NAMALWA (cell line): ENCODE results near the gene TXK.

Experiments
- DNase-seq: peaks from one replicate; pipeline ENCODE4 v3.0.0-alpha.2; 2015; ENCODE audit warnings: low spot score

The TXK gene

DNA sequence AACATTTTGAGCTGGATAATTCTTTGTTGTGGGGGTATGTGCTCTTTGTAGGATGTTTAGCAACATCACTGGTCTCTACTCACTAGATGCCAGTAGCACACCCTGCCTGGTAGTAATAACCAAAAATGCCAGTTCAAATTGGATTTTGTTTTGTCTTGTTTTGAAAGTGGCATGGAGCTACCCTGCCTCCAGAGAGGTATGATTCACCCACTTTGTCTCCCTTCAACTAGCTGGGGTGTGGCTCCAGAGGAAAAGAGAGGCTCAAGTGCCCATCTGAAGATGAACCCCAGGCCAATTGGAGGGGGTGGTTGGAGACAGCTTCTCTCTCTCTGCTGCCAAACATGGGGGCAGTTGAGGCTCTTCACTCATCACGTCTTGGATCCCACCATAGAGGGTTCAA is 83.0 kb downstream of the TXK start:
- no peak for DNase-seq

DNA sequence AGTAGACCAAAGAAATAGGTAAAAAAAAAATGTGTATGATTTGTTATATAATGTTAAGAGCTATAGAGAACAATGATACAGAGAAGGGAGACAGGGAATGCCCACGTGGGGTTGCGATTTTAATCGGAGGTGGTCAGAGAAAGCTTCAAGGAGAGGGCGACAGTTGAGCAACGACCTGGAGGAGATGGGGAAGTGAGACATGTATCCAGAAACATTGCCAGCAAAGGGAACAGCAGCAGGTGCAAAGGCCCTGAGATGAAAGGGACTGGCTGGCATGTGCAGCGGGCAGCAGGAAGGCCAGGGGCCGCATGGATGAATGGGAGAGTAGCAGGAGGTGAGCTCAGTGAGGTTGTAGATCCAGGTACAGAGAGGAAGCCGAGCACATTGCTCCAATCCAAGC is 84.6 kb downstream of the TXK start:
- no peak for DNase-seq

DNA sequence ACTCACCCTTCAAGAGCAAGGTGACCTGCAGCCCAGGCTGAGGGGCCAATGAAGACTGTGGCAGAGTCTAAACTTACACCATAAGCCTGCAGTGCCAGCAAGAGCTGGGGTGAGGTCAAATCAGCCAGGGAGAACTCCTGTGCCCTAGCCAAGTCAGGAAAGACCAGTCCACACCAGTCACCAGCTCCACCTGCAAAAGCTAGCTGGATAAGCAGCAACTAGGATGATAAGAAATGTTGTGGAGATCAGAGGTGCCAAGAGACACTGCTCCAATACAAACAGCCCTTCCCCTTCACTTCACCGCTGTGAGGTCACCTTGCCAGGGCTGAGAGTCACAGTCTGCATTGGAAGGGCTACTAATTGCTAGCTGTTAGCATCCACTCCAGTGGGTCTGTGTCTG is 86.2 kb downstream of the TXK start:
- DNase-seq: peak; percentile 33

DNA sequence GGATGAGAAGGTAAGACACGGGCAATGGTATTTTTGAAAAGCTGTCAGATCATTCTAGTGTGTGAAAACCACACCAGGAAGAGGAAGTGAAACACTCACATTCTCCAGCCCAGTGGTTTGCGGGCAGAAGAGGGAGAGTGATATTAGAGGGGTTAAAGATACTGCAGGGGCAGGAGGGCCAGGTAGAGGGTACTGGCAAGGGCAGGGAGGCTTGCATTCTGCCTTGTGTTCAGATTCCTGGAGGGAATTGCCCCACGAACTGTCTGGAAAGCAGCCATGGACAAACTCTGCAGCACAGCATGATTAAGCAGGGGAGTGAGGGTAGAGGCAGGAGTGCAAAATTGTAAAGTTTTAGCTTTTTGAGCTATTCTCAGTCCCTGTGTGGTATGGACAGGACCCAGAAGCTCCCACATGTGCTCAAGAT is 86.6 kb downstream of the TXK start:
- DNase-seq: peak; percentile 90

DNA sequence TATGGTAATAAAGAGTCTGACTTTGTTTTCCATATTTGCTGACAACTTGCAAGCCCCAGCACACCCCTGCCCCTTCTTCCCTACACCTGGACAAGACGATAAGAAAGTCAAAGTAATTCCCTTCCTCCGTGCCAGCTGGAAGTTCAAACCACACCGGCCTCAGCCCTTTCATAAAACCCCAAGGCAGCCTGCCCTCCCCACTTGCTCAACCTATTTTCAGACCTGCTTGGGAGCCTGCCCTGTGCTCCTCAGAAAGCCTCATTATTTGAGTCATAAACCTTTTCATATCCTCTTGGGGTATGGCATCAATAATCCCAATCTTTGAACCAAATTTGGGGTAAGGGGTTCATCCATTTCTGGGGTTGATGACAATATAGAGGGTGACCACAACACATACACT is 88.0 kb downstream of the TXK start:
- DNase-seq: no peak

DNA sequence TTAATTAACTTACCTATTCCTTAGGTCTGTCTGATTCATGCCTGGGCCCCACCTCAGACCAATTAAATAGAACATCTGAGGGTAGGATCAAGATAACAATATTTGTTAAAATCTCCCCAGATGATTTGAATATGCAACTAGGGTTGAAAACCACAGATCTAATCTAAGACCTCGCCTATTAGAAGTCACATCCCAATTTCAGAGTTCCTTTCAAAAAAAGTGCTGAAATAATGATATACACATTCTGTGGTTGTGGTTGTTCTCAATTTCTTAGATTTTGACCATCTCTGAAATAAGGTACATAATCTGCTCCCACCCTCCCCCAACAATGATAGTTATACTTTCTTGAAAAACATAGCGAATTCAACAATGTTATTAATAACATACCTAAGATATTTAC is 89.8 kb downstream of the TXK start:
- no peak for DNase-seq

DNA sequence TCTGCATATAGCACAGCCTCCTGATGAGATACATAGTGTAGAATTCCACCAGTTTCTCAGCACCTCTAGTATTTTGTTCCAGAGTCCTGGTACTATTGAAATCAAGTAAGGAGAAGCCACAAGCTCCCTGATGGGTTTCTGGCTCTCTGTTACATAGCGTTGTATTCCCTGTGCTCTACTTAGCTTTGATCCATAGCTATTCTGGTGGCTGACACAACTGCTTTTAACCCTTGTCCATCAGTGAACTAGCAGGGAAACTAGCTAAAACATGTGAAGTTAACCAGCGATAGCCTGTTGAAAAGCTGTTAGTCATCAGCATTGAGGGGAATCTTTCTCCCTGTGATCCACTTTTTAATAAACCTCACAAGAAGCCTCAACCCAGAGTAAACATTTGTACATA is 90.5 kb downstream of the TXK start:
- DNase-seq: no peak

DNA sequence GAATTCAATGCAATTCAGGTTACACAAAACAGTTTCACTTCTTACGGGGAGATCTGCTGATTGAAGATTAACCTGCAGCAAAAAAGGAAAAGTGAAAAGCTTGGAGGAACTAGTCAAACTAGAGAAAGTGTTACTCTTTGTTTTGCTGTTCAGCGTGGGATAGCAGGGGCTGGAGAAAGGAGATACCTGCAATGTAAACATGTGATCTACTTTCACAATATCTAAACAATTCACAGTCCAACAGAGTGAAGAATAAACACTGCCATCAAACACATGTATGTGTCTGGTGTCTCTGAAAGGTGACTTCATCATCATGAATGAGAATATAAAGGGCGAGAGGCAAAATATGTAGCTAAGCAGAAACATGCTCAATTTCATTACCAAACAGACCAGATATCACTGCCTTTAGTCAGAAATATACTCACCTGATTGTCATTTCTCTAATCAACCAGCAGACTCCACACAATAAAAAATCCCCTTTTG is 91.0 kb downstream of the TXK start:
- no peak for DNase-seq

DNA sequence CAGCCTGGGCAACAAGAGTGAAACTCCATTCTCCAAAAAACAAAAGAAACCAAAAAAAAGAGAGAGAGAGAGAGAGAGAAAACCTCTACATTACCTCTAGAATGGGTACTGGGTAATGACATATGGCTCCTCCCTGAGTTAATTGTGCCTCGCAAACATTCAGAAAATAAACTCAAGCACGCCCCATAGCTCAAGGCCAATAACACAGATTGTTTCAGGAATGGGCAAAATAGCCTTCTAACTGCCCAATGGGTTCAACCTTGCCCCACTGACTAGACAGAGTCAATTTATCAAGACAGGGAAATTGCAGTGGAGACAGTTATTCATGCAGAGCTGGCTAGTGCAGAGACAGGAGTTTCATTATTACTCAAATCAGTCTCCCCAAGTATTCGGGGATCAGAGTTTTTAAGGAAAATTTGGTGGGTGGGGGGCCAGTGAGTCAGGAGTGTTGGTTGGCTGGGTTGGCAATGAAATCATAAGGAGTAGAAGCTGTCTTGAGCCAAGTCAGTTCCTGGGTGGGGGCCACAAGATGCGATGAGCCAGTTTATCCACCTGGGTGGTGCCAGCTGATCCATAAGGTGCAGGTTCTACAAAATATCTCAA is 92.4 kb downstream of the TXK start:
- no peak for DNase-seq

DNA sequence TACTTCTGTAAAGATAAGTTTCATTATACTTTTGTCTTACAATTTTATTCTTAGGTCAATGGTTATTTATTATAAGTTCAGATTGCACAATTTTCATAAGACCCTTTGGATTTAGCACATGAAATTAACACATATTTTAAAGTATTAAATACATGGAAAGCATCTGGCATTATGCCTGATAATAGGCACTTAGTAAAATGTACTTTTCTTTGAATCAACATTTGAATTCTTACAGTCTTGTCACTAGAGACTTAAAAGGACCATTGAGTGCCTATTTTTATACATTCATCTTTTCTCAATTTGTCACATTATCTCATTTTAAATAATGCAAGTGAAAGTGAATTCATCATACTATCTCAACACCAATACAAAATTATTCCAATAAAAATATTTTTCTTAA is 94.5 kb downstream of the TXK start:
- DNase-seq: no peak

DNA sequence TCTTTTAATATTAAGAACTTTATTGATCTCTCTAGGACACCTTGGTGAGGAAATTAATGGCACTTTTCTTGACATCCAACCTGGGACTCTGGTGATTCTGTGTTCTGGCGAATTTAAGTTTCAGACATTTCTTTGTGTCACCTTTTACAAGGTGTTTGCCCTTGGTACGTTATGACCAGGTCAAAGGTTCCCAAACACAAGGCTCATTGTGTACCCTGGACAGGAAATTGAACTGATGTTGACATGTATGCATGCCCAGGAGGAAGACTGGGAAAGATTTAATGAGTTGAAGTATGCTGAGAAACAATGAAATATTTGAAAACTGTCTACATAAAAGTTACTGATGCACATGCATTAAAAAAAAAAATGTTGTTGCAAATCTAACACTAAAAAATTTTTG is 95.4 kb downstream of the TXK start:
- no peak for DNase-seq

DNA sequence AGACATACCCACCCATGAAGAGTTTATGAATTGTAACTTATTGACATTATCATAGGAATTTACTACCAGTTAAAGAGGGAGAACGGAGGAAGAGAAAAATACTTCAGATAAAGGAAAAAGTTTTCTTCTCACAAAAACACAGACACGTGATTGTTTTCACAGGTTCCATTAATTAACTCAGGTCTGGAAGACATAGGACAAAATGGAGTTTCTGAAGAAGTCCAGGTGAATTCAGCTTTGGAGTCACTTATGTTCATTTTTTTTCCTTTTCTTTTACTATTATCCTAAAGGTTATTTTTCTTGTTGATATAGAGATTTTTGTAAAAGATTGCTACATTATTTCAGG is 97.0 kb downstream of the TXK start:
- no peak for DNase-seq

DNA sequence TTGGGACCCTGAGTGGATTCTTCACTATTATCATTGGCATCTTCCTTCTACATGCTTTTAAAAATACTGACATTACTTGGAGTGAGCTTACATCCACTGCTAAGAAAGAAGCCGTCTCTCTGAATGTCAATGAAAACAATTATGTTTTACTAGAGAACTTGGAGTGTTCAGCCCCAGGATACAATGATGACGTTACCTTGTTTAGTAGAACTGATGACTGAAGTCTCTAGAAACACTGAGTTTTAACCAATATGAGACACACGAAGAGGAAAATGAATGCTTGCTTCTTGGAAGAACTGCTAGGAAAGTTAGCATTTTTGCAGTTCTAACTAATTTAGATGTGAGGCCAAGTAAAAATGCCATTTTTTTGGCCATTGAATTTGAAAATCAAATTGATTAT is 98.1 kb downstream of the TXK start:
- no peak for DNase-seq

DNA sequence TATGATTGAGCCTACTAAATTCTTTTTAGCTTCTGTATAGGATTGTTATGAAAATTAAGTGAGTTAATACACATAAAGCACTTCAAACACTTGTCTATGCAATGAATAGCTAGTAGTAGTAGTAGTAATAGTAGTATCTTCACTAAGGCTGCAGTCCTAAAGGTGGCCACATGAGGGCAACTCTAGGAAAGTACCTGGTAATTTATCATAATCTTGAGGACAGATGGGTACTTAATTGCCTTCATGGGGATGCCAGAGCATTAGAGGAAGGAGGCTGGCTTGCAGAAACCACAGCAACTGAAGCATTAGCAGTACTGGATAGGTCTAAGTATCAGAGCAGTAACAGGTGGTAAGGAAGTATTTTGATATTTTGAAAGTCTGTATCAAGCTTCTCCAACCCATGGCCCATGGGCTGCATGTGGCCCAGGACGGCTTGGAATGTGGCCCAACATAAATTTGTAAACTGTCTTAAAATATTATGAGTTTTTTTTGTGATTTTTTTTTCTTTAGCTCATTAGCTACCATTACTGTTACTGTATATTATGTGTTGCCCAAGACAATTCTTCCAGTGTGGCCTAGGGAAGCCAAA is 100.1 kb downstream of the TXK start:
- DNase-seq: peak; percentile 84

DNA sequence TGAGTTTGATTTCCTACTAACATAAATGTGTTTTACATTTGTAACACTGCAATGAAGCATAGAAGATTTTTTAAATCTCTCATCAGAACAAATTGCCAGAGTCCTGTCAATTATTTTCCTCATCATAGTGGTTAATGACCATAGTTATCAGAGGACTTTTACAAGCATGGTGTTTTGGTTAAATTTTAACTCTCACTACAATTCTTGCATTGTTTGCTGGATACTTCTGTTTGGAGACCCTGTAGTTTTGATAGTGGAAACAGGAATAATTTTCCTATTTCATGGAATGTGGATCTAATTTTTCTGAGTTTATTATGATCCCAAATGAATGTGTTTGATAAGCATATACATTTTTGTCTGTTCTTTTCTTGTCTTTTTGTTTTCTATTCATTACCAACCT is 100.6 kb downstream of the TXK start:
- DNase-seq: no peak

DNA sequence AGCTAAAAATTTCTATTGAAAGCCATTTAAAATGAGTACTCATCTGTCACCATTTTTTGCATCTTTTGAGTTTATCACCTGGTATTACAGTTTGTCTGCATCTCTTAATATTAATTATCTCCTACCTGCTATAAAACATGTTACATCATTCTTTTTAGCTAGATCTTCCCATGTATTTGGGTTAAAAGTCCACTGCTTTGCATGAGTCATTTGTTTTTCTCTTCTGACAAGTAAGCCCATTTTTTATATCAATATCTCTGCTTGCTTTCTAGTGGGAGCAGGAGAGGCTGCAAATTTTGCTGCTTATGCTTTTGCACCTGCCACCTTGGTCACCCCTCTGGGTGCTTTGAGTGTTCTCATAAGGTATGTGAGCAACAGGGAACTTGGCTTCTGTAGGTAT is 101.3 kb downstream of the TXK start:
- no peak for DNase-seq

DNA sequence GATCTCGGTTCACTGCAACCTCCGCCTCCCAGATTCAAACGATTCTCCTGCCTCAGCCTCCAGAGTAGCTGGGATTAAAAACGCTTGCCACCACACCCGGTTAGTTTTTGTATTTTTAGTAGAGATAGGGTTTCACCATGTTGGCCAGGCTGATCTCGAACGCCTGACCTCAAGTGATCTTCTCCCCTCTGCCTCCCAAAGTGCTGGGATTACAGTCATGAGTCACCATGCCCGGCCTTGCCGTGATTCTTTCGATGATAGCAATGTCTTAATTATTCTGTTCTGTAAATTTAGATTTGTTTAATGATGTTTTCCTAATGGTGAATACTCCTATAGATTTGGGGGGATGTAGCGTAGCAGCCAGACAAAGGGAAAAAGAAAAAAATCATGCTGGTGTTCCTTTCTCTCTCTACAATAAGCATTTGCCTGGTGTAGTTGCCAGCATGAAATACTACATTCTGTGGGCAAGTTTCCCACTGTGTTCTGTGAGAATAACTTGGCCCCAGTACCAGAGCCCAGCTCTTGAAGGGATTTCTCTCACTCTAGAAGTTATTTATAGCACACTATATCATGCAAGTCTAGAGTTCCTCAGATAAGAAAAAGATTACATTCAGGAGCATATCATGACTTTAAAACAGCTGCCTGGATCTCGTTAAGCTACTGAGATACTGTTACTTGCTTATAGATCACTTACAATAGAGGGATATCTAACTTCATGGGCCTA is 102.1 kb downstream of the TXK start:
- DNase-seq: no peak

DNA sequence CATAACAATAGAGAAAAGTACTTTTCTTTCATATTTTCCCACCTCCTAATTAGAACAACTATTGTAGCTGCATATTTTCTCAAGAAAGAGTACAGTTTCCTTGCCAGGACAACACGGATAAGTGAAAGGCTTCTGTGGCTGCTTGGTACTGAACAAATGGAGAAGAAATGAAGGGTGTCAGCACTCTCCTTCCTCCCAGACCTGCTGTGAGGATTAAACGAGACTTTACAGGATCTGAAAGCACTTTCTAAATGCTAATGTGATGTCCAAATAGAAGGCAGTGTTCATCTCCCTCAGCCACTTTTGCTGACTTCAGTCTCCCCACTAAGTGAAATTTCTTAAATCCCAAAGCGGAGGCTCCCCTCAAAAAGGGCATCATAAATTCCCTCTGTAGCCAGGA is 103.6 kb downstream of the TXK start:
- no peak for DNase-seq

DNA sequence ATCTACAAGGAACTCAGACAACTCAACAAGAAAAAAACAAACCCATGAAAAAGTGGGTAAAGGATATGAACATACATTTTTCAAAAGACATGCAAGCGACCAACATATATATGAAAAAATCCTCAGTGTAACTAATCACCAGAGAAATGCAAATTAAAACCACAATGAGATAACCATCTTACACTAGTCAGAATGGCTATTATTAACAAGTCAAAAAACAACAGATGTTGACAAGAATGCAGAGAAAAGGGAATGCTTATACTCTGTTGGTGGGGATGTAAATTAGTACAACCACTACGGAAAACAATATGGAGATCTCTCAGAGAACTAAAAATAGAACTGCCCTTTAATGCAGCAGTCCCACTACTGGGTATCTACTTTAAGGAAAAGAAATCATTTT is 105.4 kb downstream of the TXK start:
- DNase-seq: peak; percentile 32

DNA sequence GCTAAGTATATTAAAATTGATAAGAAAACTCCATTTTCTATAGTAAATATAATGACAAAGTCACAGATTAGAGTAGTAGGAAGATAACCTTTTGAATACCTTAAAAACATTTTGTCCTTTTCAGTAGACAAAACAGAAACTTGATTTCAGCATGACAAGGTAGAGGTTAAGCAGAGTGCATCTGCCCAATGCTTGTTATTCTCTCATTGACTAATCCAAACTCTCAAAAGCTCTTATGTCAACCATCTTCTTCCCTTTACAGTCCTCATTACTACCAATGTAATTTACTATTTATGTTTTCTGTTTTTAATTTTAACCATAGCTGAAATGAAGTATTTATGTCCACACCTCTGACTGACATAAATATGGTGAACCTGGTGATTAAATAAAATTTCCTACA is 106.4 kb downstream of the TXK start:
- no peak for DNase-seq

DNA sequence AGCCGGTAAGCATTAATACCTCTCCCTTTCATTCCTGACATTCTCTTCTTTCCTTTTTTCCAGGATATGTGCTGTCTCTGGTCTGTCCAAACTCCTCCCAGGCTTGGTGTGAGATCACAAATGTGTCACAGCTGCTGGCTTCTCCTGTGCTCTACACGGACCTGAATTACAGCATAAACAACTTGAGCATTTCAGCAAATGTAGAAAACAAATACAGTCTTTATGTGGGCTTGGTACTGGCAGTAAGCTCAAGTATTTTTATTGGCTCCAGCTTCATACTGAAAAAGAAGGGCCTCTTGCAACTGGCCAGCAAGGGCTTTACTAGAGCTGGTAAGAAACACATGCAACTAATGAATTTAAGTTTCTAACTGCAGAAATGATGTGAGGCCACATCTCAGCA is 109.0 kb downstream of the TXK start:
- DNase-seq: no peak

DNA sequence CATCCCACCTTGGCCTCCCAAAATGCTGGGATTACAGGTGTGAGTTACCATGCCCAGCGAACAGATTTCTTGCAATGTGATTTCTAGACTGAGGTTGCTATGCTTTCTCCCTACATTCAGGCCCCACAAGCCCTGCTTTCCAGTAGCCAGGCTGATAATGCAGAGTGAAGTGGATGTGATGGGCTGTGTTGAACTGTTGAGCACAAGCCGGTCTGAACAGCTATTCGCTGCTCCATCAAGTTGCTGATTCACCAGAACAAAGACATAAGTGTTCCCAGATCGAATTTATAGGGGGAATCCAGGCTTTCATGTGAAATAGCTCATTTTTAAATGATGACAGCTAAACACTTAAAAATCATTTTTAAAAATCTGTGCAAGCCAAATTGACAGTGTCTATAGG is 109.5 kb downstream of the TXK start:
- no peak for DNase-seq

DNA sequence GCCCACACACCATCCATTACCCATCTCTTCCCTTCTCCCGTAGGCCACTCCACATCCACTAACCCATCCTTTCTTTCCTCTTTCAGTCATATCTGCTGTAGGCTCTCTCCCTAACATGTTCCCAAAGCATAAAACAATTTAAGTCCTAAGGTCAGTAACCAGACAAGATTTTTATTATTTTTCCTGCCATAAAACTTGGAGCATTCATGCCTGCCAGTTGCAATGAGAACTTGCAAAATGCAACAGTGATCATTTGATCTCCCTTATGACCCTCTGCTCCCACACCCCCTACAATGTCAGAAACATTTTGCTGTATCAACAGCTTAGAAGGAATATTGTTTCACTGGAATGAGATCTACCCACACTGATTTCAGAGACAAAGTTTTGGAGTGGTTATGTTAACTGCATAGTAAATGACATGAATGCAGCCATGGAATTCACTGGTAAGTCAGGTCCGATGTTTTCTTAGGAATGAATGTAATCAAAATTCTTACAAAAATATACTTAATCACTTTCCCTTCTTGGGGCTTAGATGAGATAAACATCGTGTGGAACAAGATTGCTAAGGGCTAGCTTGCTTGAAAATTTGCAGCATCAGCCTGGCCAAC is 111.8 kb downstream of the TXK start:
- DNase-seq: no peak
